C4-2B (cell line): ENCODE results near the gene ZNF385B.

Experiments used
- H3K27ac ChIP-seq: fragments of 450-650 bp; 2 replicates; pipeline ENCODE4 v1.5.1; 2017
- CTCF ChIP-seq: fragments of 450-650 bp; conservative IDR thresholded peaks from 2 replicates; pipeline ENCODE4 v1.5.1; 2017; ENCODE audit warnings: mild to moderate bottlenecking
- ZFX ChIP-seq: fragments of 450-650 bp; IDR thresholded peaks from 2 replicates; pipeline ENCODE4 v1.6.1; 2017

ZNF385B gene

GRCh38 chr2:179686718-179687342, 174.6 kb downstream of the ZNF385B start:
- no peak overlapping the region for H3K27ac ChIP-seq
- TF ChIP-seq ZFX (no peak), CTCF (no peak)

GRCh38 chr2:179686069-179686468, 175.3 kb downstream of the ZNF385B start:
- H3K27ac ChIP-seq, result no peak overlapping the region
- no peak for TF ChIP-seq ZFX
- TF ChIP-seq CTCF, result no peak

GRCh38 chr2:179685146-179685545, 176.3 kb downstream of the ZNF385B start:
- TF ChIP-seq CTCF, result no peak
- no peak for TF ChIP-seq ZFX
- no peak overlapping the region for H3K27ac ChIP-seq

- H3K27ac ChIP-seq, result no peak overlapping the region
- no peak for TF ChIP-seq ZFX
- no peak for TF ChIP-seq CTCF
Measured at GRCh38 chr2:179682756-179683155, 178.7 kb downstream of the ZNF385B start.

- H3K27ac ChIP-seq, result no peak overlapping the region; the same call in 1 of the 2 replicates
- no peak for TF ChIP-seq ZFX
- TF ChIP-seq CTCF, result no peak
Measured at GRCh38 chr2:179677746-179678505, 183.5 kb downstream of the ZNF385B start.

GRCh38 chr2:179677077-179677688, 184.2 kb downstream of the ZNF385B start:
- H3K27ac ChIP-seq, result no peak overlapping the region

More at GRCh38 chr2:179677077-179677688, 184.2 kb downstream of the ZNF385B start:
- TF ChIP-seq ZFX (no peak), CTCF (no peak)
